T-helper 2 cell (primary cell): ENCODE measurements around the gene STRN.
"Not testable (repeated sequence)": the region's sequence is repeated elsewhere in the genome, so short reads cannot be mapped to it uniquely, and the experiment has no call there.

Experiments used
- DNase-seq, 5 experiments: peaks; one replicate each; pipeline versions ENCODE4 v3.0.0 to v3.0.0-alpha.2; 2012 to 2022
- total RNA-seq, 2 donors: gene quantifications; one replicate each; lab custom pipeline; 2026; lab: John Stamatoyannopoulos, UW

The STRN gene
- 63.3 to 69.7 reads per million in 2 donors for total RNA-seq

DNA sequence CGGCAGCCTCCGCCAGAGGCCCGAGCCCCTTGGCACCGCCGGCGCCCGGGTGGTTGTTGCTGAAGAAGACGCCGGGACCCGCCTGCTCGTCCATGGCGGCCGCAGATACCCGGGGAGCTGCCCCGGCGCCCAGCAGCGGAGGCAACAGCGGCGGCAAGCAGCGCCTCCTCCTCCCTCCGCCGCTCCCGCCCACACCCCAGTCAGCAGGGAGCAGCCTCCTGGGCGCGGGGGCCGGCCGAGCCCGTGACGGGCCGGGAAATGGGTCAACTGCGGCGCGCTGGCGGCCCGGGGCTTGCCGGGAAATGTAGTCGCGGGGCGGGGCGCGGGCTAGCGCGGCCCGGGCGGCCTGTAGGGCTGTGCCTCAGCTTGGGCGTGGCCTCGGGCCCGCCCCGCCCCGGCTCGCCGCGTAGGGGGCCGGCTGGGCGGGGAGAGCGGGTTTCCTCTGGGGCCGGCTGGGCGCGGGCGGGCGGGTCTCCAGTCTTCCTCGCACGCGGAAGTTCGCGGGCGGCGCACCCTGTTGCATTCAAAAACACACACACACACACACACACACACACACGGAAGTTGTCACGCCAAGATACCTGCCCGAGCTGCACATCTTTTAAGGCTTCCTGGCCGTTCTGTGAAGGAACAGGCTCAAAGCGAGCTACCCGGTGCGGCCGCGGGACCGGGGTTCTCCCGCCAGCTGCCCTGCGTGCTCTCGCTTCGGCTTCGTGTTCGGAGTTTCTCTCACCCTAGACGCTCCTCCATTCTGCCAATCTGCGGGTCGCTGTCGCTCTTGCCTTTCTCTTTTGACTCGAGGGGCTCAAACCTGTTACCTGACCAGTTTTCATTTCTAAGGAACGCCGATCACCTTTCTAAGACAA lies at the start of gene STRN:
Gene STRN (minus strand): TSS at position 167 of the 866 bp plus-strand sequence. CDS start 73 bp downstream, at position 94.
- peak; percentile 95 to 99 (median 96) for DNase-seq

GRCh38 chr2:37013315-37013641 lies 46.9 kb upstream of the STRN start:
- no peak for DNase-seq

- DNase-seq = no peak
Observed at GRCh38 chr2:37011130-37011529, 44.8 kb upstream of the STRN start.

DNA sequence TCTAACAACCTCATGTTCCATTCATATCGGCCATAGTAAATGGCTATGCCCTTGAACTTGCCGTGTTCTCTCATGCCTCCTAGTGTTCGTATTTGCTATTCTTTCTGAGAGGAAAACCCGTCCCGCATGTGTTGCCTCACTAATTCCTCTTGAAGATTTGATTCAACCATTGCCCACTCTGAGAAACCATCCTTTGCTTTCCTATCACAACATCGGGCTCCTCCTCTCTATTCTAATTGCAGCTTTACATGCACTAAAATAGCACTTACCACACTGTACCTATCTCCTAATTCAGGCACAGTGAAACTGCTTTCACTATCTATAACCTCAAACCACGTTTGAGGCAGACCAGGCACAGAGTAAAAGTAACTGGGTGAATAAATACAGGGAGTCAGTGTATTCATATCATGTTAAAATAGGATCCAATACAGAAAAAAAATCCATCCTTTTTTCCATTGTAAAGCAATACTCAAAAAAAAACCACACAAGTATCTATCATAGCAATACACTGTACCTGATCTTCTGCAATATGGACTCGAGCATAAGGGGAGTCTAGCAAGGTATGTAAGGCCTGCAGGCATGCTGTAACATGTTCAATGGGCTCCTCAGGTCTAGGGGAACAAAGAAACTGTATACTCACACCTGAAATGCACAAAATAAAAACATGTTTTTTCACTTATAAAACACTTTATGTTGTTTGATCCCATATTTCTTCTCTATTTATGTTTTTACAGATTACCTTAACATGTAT lies 39.0 kb upstream of the STRN start:
- peak in 1 of 5 experiments; percentile 58 for DNase-seq

DNA sequence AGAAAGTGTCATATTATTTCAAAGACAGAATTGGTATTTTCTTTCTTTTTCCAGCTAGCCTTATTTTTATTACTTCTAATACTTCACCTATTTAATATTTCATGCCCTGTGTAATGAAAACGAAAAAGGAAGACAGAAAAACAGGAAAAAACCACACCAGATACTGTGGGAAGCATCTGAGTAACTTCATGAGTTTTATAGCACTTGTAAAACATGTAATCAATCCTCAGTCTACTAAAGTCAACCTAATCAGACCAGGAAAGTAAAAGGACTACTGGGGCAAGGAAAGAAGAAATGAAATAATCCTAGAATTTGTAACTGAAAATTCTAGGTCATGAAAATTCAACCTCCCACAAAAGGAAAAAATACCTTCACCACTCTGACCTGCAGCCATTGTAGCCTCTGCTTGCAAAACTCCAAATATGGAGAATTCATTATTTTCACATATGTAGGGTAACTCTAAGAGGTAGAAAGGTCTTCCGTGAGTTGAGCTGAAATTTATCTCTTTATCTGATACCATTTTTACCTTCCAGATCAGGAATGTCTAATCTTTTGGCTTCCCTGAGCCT lies 34.7 kb upstream of the STRN start:
- no peak for DNase-seq

- DNase-seq = no peak
Observed at GRCh38 chr2:37000318-37000717, 34.0 kb upstream of the STRN start.

- DNase-seq = not testable (repeated sequence)
Observed at GRCh38 chr2:36999416-36999815, 33.1 kb upstream of the STRN start.

- DNase-seq = no peak
Observed at GRCh38 chr2:36993841-36994620, 27.7 kb upstream of the STRN start.

DNA sequence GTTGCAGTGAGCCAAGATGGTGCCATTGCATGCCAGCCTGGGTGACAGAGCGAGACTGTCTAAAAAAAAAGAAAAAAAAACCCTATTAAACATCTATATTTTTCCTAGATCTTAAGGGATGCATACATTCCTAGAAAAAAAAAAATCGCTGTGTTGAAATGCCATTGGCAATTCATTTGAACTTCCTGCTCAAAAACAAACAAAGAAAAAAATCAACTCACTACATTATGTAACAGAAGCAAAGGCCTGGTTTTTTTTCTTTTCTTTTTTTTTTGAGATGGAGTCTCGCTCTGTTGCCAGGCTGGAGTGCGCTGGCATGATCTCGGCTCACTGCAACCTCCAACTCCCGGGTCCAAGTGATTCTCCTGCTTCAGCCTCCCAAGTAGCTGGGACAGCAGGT lies 21.7 kb upstream of the STRN start:
- no peak for DNase-seq

- no peak for DNase-seq
Observed at GRCh38 chr2:36982467-36982866, 16.1 kb upstream of the STRN start.

DNA sequence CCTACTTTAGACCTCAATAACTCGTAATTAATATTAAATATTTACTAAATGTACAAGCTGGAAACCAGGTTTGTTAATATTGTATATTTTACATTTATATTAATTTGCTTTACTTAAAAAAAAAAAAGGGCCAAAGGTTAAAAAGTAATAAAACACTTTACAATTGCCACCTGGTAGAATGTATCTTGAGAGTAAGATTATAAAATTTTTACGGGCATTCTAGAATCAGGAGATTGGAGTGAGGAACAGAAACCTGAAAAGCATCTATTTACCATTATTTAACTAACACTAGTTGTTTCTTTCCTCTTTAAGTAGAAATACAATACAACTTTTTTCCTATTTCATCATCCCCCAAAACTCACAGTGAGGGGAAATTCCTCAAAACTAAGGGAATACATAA lies 15.6 kb upstream of the STRN start:
- DNase-seq = no peak

- DNase-seq = not testable (repeated sequence)
Observed at GRCh38 chr2:36979007-36979406, 12.7 kb upstream of the STRN start.

DNA sequence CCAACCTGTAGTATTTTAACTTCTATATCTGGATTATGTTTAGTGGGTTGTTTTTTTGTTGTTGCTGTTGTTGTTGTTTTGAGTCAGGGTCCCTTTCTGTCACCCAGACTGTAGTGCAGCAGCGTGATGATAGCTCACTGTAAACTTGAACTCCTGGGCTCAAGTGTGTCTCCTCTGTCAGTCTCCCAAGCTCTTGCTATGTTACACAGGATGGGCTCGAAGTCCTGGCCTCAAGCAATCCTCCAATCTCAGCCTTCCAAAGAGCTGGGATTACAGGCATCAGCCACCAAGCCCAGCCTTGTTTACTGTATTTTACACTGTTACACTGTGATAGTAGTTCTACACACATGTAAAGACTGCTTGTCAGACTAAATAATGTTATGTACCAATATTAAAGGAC lies 9.7 kb upstream of the STRN start:
- DNase-seq = no peak

DNA sequence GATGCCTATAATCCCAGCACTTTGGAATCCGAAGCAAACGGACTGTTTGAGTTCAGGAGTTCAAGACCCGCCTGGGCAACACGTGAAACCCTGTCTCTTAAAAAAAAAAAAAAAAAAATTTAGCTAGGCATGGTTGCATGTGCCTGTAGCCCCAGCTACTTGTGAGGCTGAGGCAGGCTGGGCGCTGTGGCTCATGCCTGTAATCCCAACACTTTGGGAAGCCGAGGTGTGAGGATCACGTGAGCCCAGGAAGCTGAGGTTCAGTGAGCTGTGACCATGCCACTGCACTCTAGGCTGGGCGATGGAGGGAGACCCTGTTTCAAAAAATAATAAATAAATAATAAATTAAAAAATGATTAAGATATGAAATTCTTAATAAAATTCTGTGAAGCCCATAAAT lies 9.0 kb upstream of the STRN start:
- DNase-seq = no peak

DNA sequence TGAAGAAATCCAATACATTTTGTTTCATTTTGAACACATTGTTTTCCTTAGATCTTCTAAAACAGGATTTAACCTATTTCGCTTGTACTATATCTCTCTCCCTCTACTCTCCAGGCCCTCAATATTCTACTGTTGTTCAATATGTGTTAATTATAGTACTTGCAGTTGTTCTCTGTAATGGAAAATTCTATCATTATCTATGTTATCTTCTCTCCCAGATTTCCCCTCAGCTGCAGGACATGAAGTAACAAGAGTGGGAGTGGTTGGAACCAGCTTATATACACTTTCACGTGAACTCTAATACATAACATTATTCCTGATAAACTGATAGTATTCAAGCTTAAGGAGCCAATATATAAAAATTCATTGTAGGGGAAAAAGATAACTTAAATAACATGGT lies 7.0 kb upstream of the STRN start:
- DNase-seq = no peak

- no peak for DNase-seq
Observed at GRCh38 chr2:36971990-36972389, 5.7 kb upstream of the STRN start.

DNA sequence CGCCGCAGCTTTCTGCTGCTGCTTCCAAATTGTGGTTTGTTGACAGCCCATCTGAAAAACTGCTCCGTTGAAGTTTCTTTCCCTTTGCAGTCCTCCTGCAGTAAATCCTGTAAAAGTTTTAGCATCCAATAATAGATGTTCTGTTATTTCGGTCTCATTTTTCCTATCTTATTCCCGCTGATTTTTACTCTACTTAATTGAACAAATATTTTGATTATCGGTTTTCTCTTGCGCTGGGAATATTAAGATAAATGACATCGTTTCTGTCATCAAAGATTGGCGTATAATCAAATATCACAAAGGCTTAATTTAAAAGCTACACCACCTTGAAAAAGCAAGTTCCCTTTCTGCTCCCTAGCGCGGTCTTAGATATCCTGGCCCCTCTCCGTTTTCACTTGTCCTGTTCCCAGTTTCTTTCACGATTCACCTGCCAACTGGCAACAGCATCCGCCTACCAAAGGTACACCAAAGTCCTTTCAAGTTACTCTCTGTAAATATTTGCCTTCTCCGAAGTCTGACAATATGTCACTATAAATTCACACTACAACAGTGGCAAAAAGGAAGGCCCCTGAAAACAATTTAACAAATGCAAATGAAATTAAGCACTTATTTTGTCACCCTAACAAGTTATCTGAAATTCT lies 1.0 kb upstream of the STRN start:
- no peak for DNase-seq

GRCh38 chr2:36965751-36966369 lies 476 bp downstream of the STRN start:
- DNase-seq = peak in 4 of 5 experiments; percentile 3 to 27 (median 4)

- DNase-seq = no peak
Observed at GRCh38 chr2:36965206-36965605, 1.1 kb downstream of the STRN start.

DNA sequence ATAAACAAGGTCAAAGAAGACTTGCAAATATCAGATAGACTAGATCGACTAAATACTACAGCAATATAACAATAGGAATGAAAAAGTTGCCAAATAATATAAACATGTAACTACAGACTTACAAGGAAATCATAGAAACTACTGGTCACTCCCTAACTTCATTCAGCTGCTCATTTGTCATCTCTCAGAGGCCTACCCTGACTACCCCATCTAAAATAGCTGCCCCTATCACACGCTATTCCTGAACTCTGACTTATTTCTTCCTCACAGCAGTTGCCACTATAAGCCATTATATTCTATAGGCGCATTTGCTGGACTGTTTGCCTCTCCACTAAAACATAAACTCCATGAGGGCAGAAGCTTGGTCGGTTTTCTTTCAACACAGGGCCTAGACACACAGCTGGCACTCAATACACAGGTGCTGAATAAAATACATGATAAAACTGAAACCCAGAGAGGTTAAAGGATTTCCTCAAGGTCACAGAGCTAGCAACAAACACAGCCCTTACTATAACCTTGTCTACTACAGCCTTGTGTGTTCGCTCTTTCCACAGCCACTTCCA lies 1.8 kb downstream of the STRN start:
- DNase-seq = no peak

DNA sequence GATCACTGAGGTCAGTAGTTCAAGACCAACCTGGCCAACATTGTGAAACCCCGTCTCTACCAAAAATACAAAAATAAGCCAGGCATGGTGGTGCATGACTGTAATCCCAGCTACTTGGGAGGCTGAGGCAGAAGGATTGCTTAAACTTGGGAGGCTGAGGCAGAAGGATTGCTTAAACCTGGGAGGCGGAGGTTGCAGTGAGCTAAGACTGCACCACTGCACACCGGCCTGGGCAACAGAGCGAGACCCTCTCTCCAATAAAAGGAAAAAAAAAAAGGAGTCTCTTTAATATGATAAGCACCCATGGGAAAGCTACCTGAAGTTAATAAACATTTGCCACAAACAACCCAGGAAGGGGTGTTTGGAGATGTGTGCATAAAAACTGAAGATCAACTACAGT lies 2.6 kb downstream of the STRN start:
- DNase-seq = no peak

- no peak for DNase-seq
Observed at GRCh38 chr2:36963106-36963505, 3.2 kb downstream of the STRN start.
